ENCODE measurements around the gene ARL15.

Gene ARL15

DNA sequence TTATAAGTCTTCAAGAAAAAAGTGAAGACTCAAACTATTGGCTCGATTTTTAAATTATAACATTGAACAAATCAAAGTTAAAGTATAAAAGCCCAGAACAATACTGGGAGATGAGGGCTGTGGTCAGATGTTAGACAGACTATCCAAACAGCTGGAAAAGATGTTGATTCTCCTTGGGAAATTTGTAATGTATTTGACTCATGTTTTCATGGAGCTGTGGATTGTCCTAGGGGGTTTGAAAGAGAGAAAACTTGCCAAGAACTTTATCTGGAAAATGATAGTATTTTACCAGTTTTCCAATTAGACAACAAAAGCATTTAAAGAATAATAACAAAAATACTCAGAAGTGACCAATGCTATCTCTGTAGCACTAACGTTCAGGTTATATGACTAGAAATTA, 339.2 kb downstream of the ARL15 start:
- no peak for DNase-seq

GRCh38 chr5:53970475-53970874, 339.9 kb downstream of the ARL15 start:
- DNase-seq = no peak

GRCh38 chr5:53969176-53969730, 341.1 kb downstream of the ARL15 start:
- no peak for DNase-seq

GRCh38 chr5:53965459-53965858, 344.9 kb downstream of the ARL15 start:
- DNase-seq = no peak

GRCh38 chr5:53963958-53964357, 346.4 kb downstream of the ARL15 start:
- DNase-seq = no peak

GRCh38 chr5:53962306-53962705, 348.1 kb downstream of the ARL15 start:
- DNase-seq = no peak

- DNase-seq = no peak
Observed at GRCh38 chr5:53956632-53957031, 353.7 kb downstream of the ARL15 start.

DNA sequence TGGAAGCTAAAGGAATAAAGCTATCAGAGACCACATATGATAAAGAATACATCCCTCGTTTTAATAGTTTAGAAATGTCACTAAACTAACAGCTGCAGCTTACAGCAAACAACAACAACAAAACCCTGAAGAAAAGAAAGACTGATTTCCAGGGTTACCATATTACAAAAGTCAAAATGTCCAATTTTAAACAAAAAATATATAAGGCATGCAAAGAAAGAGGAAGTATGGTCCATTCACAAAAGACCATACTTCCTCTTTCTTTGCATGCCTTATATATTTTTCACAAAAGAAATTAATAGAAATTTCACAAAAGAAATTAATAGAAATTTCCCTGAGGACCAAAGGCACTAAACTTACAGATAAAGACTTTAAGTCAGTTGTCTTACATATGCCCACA, 354.2 kb downstream of the ARL15 start:
- no peak for DNase-seq

DNA sequence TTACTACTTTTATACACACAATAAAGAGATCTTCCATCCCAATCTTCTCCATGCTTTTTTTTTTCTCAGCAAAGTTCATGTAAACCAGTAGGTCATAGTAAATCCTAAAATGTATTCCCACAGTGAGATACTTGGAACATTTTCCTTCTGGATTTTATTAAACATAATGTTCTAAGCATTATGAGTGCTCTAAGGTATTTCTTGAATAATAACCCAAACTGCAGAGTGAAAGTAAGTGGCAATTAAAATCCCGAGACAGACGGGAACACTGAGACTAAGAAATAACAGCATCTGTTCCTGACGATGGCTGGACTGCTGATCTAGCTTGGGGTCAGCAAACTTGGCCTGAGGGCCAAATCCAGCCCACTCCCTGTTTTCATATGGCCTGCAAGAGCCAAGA, 359.8 kb downstream of the ARL15 start:
- DNase-seq = no peak

DNA sequence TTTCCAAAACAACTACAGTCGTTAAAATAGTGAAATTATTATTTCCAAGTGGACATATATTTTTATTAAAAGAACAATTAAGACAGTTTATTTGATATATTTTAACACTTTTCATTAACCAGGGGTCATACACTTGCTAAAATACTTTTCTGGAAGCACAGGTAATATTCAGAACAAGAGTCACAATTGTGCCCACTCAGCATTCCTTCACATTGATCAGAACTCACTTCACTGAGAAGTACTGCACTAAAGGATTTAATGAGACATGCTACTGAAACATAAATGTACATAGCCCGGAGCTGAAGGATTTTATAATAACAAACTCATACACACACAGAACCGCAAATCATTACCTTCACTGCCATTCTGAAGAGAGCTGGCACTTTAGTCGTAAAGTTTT, 361.8 kb downstream of the ARL15 start:
- DNase-seq = no peak

DNA sequence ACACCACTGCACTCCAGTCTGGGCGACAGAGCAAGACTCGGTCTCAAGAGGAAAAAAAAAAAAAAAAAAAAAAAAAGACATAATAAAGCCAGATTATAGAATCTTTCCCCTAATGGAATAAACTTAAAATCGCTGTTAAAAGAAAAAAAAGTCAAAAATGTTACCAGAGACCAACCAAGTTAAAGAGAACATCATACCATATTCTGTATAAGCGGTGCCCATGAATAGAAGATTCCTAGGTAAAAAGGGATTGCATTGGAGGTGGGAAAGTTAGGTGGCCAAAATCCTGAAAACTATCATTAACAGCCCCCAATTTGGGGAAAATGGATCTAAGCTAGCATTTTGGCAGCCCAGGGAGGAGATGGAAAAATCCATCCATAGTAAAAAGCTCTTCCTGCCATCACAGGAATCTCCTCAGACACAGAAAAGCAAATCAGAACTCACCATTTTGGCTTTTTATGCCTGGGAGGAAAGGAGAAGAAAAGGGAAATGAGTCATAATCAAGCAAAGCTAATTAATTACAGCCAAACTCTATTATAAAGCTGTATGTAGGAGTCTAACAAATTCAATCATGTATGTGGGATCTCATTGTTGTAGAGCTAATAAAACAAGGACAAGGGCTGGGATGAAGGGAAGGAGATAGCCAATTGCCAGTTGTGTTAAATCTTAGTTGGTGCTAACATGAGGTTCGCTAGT, 363.8 kb downstream of the ARL15 start:
- DNase-seq = no peak

DNA sequence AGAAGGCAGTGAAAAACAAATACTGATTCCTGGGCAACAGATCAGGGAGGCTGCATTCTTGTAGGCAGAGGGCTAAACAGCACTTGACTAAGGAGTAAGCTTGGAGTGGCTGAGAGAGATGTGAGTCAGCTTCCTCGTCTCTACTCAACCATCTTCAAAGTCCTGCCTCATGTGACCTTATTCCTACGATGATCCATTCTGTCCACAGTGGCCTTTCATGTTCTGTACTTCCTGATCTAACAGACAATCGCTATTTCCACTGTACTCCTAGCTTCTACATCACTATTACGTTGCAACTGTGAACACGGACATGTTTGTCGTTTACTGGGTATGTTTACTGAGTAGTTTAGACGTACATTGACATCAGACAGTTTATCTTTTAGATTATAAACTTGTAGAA, 365.4 kb downstream of the ARL15 start:
- DNase-seq = no peak

- no peak for DNase-seq
Observed at GRCh38 chr5:53943938-53944337, 366.4 kb downstream of the ARL15 start.

DNA sequence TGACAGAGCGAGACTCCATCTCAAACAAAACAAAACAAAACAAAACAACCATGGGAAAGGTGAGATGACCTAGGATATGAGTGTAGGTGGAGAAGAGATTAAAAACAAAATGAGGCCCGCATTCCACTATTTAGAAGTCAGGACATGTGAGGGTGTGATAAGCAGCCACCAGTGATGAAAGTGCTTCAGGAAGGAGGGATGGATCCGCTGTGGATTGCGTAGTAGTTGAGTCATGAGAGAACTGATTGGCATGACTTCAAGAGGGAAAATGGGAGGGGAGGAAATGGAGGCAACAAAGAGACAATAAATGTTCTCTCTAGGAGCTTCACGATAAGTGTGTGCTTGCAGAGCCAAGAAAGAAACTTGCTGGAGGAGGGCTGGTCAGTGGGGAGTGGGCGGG, 367.6 kb downstream of the ARL15 start:
- no peak for DNase-seq

- DNase-seq = no peak
Observed at GRCh38 chr5:53940921-53941320, 369.5 kb downstream of the ARL15 start.

DNA sequence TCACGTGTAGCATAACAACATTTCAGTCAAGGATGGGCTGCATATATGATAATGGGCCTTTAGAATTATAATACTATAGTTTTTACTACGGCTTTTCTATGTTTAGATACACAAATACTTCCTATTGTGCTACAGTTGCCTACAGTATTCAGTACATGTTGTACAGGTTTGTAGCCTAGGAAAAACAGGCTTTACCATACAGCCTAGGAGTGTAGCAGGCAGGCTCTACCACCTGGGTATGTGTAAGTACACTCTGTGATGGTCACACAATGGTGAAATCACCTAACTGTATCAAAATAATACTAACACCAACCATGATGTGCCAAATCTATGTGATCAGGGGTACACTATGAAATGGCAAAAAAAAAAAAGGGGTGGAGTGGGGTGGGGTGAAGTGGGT, 372.9 kb downstream of the ARL15 start:
- DNase-seq = no peak

GRCh38 chr5:53936481-53937352, 373.7 kb downstream of the ARL15 start:
- no peak for DNase-seq

DNA sequence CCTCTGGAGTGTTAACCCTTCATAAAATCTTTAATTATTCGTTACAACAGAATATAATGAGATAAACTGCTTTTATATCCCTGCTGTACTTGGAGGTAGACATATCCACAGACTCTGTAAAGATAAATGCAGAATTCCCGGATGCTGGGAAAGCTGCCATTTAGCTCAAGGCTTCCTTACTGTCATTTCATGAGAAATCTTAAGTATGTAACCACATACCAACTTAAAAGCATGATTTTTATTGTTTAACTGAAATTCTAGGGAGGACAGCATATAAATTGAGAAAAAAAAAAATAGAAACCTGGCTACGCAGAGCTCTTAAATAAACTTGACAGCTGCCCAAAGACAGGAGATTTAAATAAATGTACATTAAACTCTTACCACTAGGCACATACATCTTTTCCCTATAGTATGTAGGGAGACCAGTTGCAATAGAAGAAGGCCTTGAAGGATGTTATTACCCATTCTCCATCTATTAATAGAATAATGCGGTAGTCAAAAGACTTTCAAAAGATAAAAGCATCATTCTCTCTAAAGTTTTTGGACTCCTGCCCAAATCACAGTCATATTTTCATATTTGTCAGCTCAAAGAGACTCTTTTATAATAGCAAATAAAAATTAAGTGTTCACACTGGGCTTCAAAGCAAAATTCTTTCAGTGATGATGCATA, 376.1 kb downstream of the ARL15 start:
- no peak for DNase-seq

- no peak for DNase-seq
Observed at GRCh38 chr5:53932351-53932750, 378.0 kb downstream of the ARL15 start.

DNA sequence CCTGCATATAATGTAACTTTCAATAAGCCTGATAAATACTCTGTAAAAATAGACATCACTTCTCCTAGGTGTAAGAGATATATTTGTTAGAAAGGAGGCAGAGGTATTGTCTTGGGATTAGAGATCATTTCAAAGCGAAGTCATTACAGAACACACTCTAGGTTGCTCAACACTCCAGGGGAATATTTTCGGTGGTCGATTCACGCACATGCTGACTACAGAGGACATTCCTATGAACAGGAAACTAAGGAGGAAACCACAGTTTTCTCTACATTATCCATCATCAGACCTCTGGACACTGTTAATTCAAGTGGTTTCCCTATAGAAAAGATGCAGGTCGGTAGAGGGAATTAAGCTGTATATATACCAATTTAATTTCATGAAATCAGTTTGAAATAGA, 379.9 kb downstream of the ARL15 start:
- DNase-seq = no peak

DNA sequence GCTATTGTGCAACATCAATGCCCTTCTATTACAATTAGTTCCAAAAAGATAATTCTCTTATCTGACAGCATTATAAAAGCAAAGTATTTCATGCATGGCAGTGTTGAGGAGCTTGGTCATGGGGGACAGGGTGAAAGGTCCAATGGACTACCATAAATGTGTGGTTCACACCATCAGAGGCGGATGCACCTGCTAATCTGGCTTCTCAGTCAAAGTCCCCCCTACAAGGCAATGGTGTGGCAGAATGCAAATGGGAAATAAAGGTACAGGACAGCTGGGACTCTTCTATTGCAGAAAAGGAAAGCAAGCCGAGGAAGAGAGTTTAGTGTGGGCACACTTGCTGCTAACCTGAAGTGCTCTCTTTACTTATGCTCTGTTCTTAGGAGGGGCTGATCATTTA, 380.8 kb downstream of the ARL15 start:
- DNase-seq = no peak

DNA sequence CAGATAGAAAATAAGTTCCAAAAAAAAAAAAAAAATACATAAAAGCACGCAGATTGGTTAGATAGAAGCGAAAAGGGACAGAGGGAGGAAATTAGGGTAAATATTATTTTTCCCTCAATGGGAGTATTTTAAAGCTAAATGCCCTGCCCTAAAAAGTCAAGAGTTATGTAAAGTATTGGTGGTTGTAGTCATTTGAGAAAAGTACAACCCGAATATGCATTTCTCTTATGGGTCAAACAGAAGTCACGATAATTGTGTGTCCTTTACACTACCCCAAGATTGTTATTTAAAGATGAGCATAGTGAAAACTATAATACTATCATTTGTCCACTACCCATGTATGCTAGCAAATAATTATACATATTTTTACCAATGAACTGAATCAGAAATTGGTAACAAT, 381.2 kb downstream of the ARL15 start:
- no peak for DNase-seq

DNA sequence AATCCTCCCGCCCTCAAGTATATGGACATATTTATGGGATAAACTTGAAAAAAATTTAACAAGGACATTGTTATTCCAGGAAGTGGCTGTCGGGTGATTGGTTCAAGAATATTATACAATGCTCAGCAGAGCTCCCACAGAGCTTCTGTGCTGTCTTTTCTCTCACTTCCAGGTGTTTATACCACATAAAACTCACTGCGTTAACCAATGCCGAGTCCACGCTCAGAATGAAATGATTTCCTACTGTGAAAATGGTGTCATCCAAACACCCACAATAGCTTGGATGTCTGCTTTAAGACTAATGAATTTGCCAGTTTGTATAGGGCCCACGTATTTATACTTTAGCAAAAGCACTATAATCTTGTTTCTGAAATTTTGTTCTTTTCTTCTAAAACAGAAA, 381.7 kb downstream of the ARL15 start:
- DNase-seq = no peak

Measured in CD4-positive, alpha-beta T cell treated with Interleukin-1 beta for 1 hour (primary cell).